K562 (cell line): Measurements from ENCODE around the gene LGR6. TPM values are rescaled to one million over a fixed set of nuclear protein-coding genes. Genes with fewer than 3 reads are reported as not detected.

Experiments used
- ATAC-seq: fragments of 200-7000 bp; cut with Tn5 transposase; 3 replicates; pipeline ENCODE4 v1.9.1; 2020; ENCODE audit warnings: moderate library complexity
- BruUV-seq: library from RNA; stranded (reverse); fragments of 400-500 nt; replicated peaks from 2 replicates; lab custom pipeline; 2021; lab: Mats Ljungman, UMichigan
- CTCF ChIA-PET: fragments of 300-600 bp; formaldehyde crosslinking; extraction: SDS; loops from one replicate; lab custom pipeline; 2021; ENCODE audit warnings: low intra/inter-chr PET ratio; lab: Yijun Ruan, JAX
- POLR2A ChIA-PET: fragments of 300-600, 350-650 bp; sonication (Branson Sonifier 250); formaldehyde crosslinking; extraction: SDS; loops from one replicate; lab custom pipeline; 2021; ENCODE audit warnings: antibody characterized with exemption, inconsistent platforms; lab: Yijun Ruan, JAX
- DNase-seq, 4 experiments: peaks; one replicate each; pipeline versions ENCODE4 v3.0.0 to v3.0.0-alpha.2; 2011 to 2018; ENCODE audit warnings: low spot score in 3 of 4, mixed read lengths in 3 of 4; ENCODE audit errors: extremely low read depth in 1 of 4
- FAIRE-seq: peaks from 2 replicates; lab custom pipeline; 2011; peaks lifted over from hg19 to GRCh38; lab: Jason Lieb, UNC
- H2AFZ ChIP-seq: 2 replicates; pipeline ENCODE4 v1.6.0; 2011; ENCODE audit warnings: low read depth, low read length, control low read depth, inconsistent platforms
- H3K27ac ChIP-seq: fragments of 200-600 bp; 3 replicates; pipeline ENCODE4 v1.8.0; 2011; ENCODE audit warnings: low read depth, mild to moderate bottlenecking, control low read depth, inconsistent platforms, low read length, moderate library complexity, mixed read lengths; ENCODE audit errors: extremely low read depth
- H3K27me3 ChIP-seq, 2 experiments: fragments of 300-600 bp in 1 of 2; 2 replicates in 1 of 2; 3 replicates in 1 of 2; pipeline versions ENCODE4 v1.6.0 to v1.8.0; 2011; ENCODE audit warnings: inconsistent platforms in 2 of 2, low read length in 2 of 2, mild to moderate bottlenecking in 1 of 2, mixed read lengths in 1 of 2, moderate library complexity in 1 of 2; ENCODE audit not compliant: control insufficient read depth in 2 of 2, insufficient read depth in 2 of 2
- H3K36me3 ChIP-seq: fragments of 300-600 bp; 3 replicates; pipeline ENCODE4 v1.8.0; 2011; ENCODE audit warnings: mild to moderate bottlenecking, low read length, inconsistent platforms; ENCODE audit not compliant: control insufficient read depth, insufficient read depth
- H3K4me1 ChIP-seq, 2 experiments: fragments of 200-600 bp in 1 of 2; replicated peaks in 1 of 2; 2 replicates in 1 of 2; 3 replicates in 1 of 2; pipeline versions ENCODE4 v1.5.1 to v1.8.0; 2011; ENCODE audit warnings: inconsistent platforms in 2 of 2, low read length in 2 of 2, mild to moderate bottlenecking in 1 of 2, mixed read lengths in 1 of 2, moderate library complexity in 1 of 2; ENCODE audit not compliant: control insufficient read depth in 2 of 2, insufficient read depth in 2 of 2
- H3K4me2 ChIP-seq: 2 replicates; pipeline ENCODE4 v1.6.1; 2011; ENCODE audit warnings: low read length, control low read depth, inconsistent platforms, mixed read lengths; ENCODE audit not compliant: insufficient read depth
- H3K4me3 ChIP-seq: fragments of 200-600 bp; sonication (generic), shearing (Covaris generic); 2 replicates; pipeline ENCODE4 v1.5.1; 2016; ENCODE audit warnings: control low read depth, inconsistent platforms
- H3K79me2 ChIP-seq: fragments of 200-600 bp; 3 replicates; pipeline ENCODE4 v1.8.0; 2011; ENCODE audit warnings: low read length, inconsistent platforms; ENCODE audit not compliant: control insufficient read depth, insufficient read depth
- H3K9ac ChIP-seq, 2 experiments: 2 replicates each; pipeline versions ENCODE4 v1.6.0 to v1.6.1; 2011; ENCODE audit warnings: low read depth in 2 of 2, low read length in 2 of 2, control low read depth in 1 of 2, inconsistent platforms in 1 of 2, mild to moderate bottlenecking in 1 of 2, mixed read lengths in 1 of 2; ENCODE audit not compliant: insufficient read depth in 1 of 2
- H3K9me1 ChIP-seq: one replicate; pipeline ENCODE4 v1.6.0; 2011; ENCODE audit warnings: inconsistent platforms, mild to moderate bottlenecking, low read length, moderate library complexity; ENCODE audit not compliant: control insufficient read depth, insufficient read depth
- H3K9me3 ChIP-seq: replicated peaks from 2 replicates; pipeline ENCODE4 v1.5.1; 2011; ENCODE audit warnings: low read depth, low read length, inconsistent platforms; ENCODE audit not compliant: control insufficient read depth, insufficient read depth
- H4K20me1 ChIP-seq: replicated peaks from 2 replicates; pipeline ENCODE4 v1.6.1; 2011; ENCODE audit warnings: low read length, inconsistent platforms, mixed read lengths; ENCODE audit not compliant: control insufficient read depth, insufficient read depth
- BCL6 ChIP-seq: fragments of 250-450 bp; sonication (Bioruptor Pico); IDR thresholded peaks from 2 replicates; pipeline ENCODE4 v1.4.0; 2020
- CBFA2T2 ChIP-seq: fragments of 450-650 bp; conservative IDR thresholded peaks from 2 replicates; pipeline ENCODE4 v1.6.1; 2017; ENCODE audit warnings: mild to moderate bottlenecking
- CBFB ChIP-seq: sonication (generic); formaldehyde crosslinking; IDR thresholded peaks from 2 replicates; pipeline ENCODE4 v1.4.0; 2020; ENCODE audit warnings: mild to moderate bottlenecking, missing genetic modification reagents
- EGR1 ChIP-seq: fragments of 450-650 bp; conservative IDR thresholded peaks from 2 replicates; pipeline ENCODE4 v1.6.1; 2017; ENCODE audit warnings: mild to moderate bottlenecking
- FOXP1 ChIP-seq: sonication (generic); formaldehyde crosslinking; IDR thresholded peaks from 2 replicates; pipeline ENCODE4 v1.8.0; 2022; ENCODE audit warnings: mild to moderate bottlenecking, missing genetic modification reagents
- GATA2 ChIP-seq: sonication (generic); formaldehyde crosslinking; IDR thresholded peaks from 2 replicates; pipeline ENCODE4 v1.4.0; 2020; ENCODE audit warnings: mild to moderate bottlenecking, missing genetic modification reagents
- NR2C2 ChIP-seq, 2 experiments: fragments of 200-800 bp in 1 of 2; sonication (Bioruptor generic) in 1 of 2; sonication (generic) in 1 of 2; formaldehyde crosslinking in 1 of 2; IDR thresholded peaks; 2 replicates each; pipeline versions ENCODE4 v1.6.1 to v1.8.0; 2016 to 2022; ENCODE audit warnings: mild to moderate bottlenecking in 1 of 2, missing compliant biosample characterization in 1 of 2, missing genetic modification characterization in 1 of 2, missing genetic modification reagents in 1 of 2
- POLR2AphosphoS5 ChIP-seq: IDR thresholded peaks from 2 replicates; pipeline ENCODE4 v1.6.1; 2011; ENCODE audit warnings: mild to moderate bottlenecking, low read depth, low read length, moderate library complexity; ENCODE audit not compliant: control insufficient read depth, insufficient read depth
- SUPT5H ChIP-seq: fragments of 450-650 bp; IDR thresholded peaks from 2 replicates; pipeline ENCODE4 v1.6.1; 2016
- ZBTB7A ChIP-seq: IDR thresholded peaks from 2 replicates; pipeline ENCODE4 v1.6.1; 2011; ENCODE audit warnings: low read depth, mild to moderate bottlenecking, low read length, moderate library complexity, borderline replicate concordance; ENCODE audit not compliant: control insufficient read depth
- ZNF174 ChIP-seq: fragments of 250-450 bp; sonication (Bioruptor Pico); IDR thresholded peaks from 2 replicates; pipeline ENCODE4 v1.4.0; 2020; ENCODE audit warnings: mild to moderate bottlenecking
- ZNF384 ChIP-seq: IDR thresholded peaks from 2 replicates; pipeline ENCODE4 v1.6.1; 2012; ENCODE audit warnings: low read depth, low read length, improper control_type of control experiment
- WGBS: fragments of 100-300 bp; shearing (Covaris generic); methylation state at CpG from one replicate; pipeline ENCODE4 v1.1.6; 2016; ENCODE audit warnings: low coverage, mixed read lengths; ENCODE audit not compliant: insufficient coverage; ENCODE audit errors: missing lambda C conversion rate; 5-methylcytosine and 5-hydroxymethylcytosine counted together
- in situ Hi-C: fragments of 300-500 bp; cut with MboI; formaldehyde crosslinking; loops from 4 replicates; pipeline ENCODE4 v1.15.0; 2018; ENCODE audit warnings: inconsistent platforms, mixed read lengths
- intact Hi-C: fragments of 100-400 bp; cut with micrococcal nuclease; formaldehyde crosslinking; loops from 2 replicates; pipeline ENCODE4 v1.14.2; 2022
- polyA plus RNA-seq, 8 experiments: library from polyadenylated mRNA; depleted of rRNA in 4 of 8; stranded (reverse) in 5 of 8; unstranded in 3 of 8; fragments of >200 nt; fragmentation: Nextera tagmentation in 2 of 8; fragmentation: Illumina TruSeq in 1 of 8; extraction: Ambion mirVana in 2 of 8; extraction: Trizol in 1 of 8; gene quantifications; 2 replicates each; pipeline versions ENCODE4 v1.2.1 to v1.2.3, GENCODE V29; 2011 to 2014; ENCODE audit warnings: inconsistent platforms in 1 of 8, missing spikeins in 1 of 8
- total RNA-seq, 7 experiments: library from RNA; depleted of rRNA in 6 of 7; stranded (reverse); fragments of >200 nt in 6 of 7; fragmentation: Illumina TruSeq in 2 of 7; extraction: Trizol in 2 of 7; gene quantifications; 2 replicates each; pipeline versions ENCODE4 v1.2.1 to v1.2.3, GENCODE V29; 2011 to 2021; ENCODE audit warnings: low replicate concordance in 1 of 7
- TF ChIP-seq, protein P1 (sequence below), 2 experiments: fragments of 200-800 bp in 1 of 2; sonication (Bioruptor generic) in 1 of 2; sonication (generic) in 1 of 2; formaldehyde crosslinking in 1 of 2; IDR thresholded peaks in 1 of 2; conservative IDR thresholded peaks in 1 of 2; 2 replicates each; pipeline versions ENCODE4 v1.5.0 to v1.6.1; 2016 to 2020; ENCODE audit warnings: missing compliant biosample characterization in 1 of 2, missing genetic modification characterization in 1 of 2, missing genetic modification reagents in 1 of 2
- TF ChIP-seq, protein P2 (sequence below): sonication (generic); formaldehyde crosslinking; IDR thresholded peaks from 2 replicates; pipeline ENCODE4 v1.4.0; 2020; ENCODE audit warnings: mild to moderate bottlenecking, missing genetic modification reagents
- TF ChIP-seq, protein P3 (sequence below): sonication (generic); formaldehyde crosslinking; IDR thresholded peaks from 2 replicates; pipeline ENCODE4 v1.8.0; 2022; ENCODE audit warnings: mild to moderate bottlenecking, missing genetic modification reagents
- TF ChIP-seq, protein P4 (sequence below): fragments of 250-450 bp; sonication (Bioruptor Pico); IDR thresholded peaks from 2 replicates; pipeline ENCODE4 v1.8.0; 2021; ENCODE audit warnings: borderline replicate concordance, mild to moderate bottlenecking, moderate library complexity; ENCODE audit not compliant: poor library complexity, severe bottlenecking

Gene LGR6
- total and polyA plus RNA-seq, 9 of the 15 experiments (the other 6 are each of a cell fraction or from before 2014, with no cell fraction given): 0.01 to 0.54 (median 0.17) TPM; not detected in 1

DNA sequence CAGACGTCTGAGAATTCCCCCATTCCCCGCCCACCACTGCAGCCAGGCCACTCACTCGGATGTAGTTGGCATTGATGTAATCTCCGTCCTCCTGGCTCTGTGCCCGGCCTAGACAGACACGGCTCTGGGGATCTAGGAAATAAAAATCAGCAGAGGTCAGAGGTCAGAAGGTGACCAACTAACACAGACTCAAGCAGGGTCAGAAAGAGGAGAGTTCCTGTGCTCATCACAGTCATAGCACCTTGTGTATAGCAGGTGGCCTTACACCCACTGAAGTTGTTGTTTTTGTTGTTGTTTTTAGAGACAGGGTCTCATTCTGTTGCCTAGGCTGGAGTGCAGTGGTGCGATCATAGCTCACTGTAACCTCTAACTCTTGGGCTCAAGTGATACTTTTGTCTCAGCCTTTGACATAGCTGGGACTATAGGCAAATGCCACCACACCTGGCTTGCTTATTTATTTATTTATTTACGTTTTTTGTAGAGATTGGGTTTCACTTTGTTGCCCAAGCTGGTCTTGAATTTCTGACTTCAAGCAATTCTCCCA, 38.0 kb upstream of the LGR6 start:
- ATAC-seq (no peak), DNase-seq (peak in 2 of 4 experiments; percentile 23 to 56), FAIRE-seq (no peak)
- no peaks in the 10 kb centered on the region for H3K9me3 ChIP-seq
- H3K27ac ChIP-seq: no peak overlapping the region; the same call in 2 of the 3 replicates
- CTCF ChIA-PET: interaction anchor here (0.7 kb wide), 1 partner anchor 327 kb away, joined by 3 read pairs; no protein-coding TSS in a partner anchor
- H3K27me3 ChIP-seq: no peaks in the 10 kb centered on the region
- no peak overlapping the region; the same call in 1 of the 2 replicates for H3K4me2 ChIP-seq
- 31% methylated on average over 8 of the region's 8 CpGs for WGBS
- no peaks in the 10 kb centered on the region for H4K20me1 ChIP-seq
- H3K79me2 ChIP-seq: peaks cover 64% of the 10 kb centered on the region
- in situ Hi-C loops: no loop called here
- peaks cover 43 to 59% of the 10 kb centered on the region in 2 experiments for H3K4me1 ChIP-seq
- no peak overlapping the region for H3K4me3 ChIP-seq
- intact Hi-C loops: loop anchor here (1.0 to 10.0 kb wide), 3 partner anchors 29 to 649 kb away; partner anchors contain the start of gene KDM5B
- no TSS peak for BruUV-seq
- peak overlapping the region in 1 of 2 experiments; percentile 57; a peak in 1 of 4 replicates for H3K9ac ChIP-seq
- H2AFZ ChIP-seq: no peak overlapping the region
- peaks cover 83% of the 10 kb centered on the region for H3K36me3 ChIP-seq
- no peaks in the 10 kb centered on the region for H3K9me1 ChIP-seq
- POLR2A ChIA-PET: interaction anchor here (0.8 to 4.5 kb wide), 6 partner anchors 8 to 137 kb away, joined by 3 to 49 read pairs (median 4); partner anchors contain the start of gene ARL8A
- TF ChIP-seq SUPT5H: peak; percentile 46; the same call in 1 of the 2 replicates
- TF ChIP-seq, protein P1, sequence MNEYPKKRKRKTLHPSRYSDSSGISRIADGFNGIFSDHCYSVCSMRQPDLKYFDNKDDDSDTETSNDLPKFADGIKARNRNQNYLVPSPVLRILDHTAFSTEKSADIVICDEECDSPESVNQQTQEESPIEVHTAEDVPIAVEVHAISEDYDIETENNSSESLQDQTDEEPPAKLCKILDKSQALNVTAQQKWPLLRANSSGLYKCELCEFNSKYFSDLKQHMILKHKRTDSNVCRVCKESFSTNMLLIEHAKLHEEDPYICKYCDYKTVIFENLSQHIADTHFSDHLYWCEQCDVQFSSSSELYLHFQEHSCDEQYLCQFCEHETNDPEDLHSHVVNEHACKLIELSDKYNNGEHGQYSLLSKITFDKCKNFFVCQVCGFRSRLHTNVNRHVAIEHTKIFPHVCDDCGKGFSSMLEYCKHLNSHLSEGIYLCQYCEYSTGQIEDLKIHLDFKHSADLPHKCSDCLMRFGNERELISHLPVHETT (CRISPR knock-in tag; conservative IDR thresholded peaks at IDR 0.05 in 1 of 2, IDR thresholded peaks at IDR 0.05 in 1 of 2): peak in 1 of 2 experiments; percentile 56; a peak in 1 of 4 replicates
- TF ChIP-seq POLR2AphosphoS5: peak; percentile 57; the same call in 1 of the 2 replicates
- TF ChIP-seq ZNF174 (CRISPR knock-in tag): no peak
- TF ChIP-seq BCL6 (CRISPR knock-in tag): no peak
- TF ChIP-seq, protein P2, sequence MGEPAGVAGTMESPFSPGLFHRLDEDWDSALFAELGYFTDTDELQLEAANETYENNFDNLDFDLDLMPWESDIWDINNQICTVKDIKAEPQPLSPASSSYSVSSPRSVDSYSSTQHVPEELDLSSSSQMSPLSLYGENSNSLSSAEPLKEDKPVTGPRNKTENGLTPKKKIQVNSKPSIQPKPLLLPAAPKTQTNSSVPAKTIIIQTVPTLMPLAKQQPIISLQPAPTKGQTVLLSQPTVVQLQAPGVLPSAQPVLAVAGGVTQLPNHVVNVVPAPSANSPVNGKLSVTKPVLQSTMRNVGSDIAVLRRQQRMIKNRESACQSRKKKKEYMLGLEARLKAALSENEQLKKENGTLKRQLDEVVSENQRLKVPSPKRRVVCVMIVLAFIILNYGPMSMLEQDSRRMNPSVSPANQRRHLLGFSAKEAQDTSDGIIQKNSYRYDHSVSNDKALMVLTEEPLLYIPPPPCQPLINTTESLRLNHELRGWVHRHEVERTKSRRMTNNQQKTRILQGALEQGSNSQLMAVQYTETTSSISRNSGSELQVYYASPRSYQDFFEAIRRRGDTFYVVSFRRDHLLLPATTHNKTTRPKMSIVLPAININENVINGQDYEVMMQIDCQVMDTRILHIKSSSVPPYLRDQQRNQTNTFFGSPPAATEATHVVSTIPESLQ (CRISPR knock-in tag): 0 out of 2 replicates have a peak, but pooled peaks have one; percentile 39
- TF ChIP-seq CBFA2T2: no peak
- TF ChIP-seq CBFB (CRISPR knock-in tag): peak; percentile 54; the same call in 1 of the 2 replicates
- TF ChIP-seq FOXP1 (CRISPR knock-in tag): 0 out of 2 replicates have a peak, but pooled peaks have one; percentile 20
- TF ChIP-seq EGR1: peak; percentile 15; the same call in 1 of the 2 replicates
- no peak for TF ChIP-seq ZBTB7A
- TF ChIP-seq NR2C2 (CRISPR knock-in tag; IDR thresholded peaks at IDR 0.05): no peak
- TF ChIP-seq NR2C2 (tag; IDR thresholded peaks at IDR 0.05): peak; percentile 94
- TF ChIP-seq GATA2: 0 out of 2 replicates have a peak, but pooled peaks have one; percentile 41
- TF ChIP-seq ZNF384: no peak
- TF ChIP-seq, protein P3, sequence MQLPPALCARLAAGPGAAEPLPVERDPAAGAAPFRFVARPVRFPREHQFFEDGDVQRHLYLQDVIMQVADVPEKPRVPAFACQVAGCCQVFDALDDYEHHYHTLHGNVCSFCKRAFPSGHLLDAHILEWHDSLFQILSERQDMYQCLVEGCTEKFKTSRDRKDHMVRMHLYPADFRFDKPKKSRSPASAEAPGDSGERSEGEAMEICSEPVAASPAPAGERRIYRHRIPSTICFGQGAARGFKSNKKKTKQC (CRISPR knock-in tag): peak; percentile 45; the same call in 1 of the 2 replicates
- TF ChIP-seq, protein P4, sequence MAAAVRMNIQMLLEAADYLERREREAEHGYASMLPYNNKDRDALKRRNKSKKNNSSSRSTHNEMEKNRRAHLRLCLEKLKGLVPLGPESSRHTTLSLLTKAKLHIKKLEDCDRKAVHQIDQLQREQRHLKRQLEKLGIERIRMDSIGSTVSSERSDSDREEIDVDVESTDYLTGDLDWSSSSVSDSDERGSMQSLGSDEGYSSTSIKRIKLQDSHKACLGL (CRISPR knock-in tag): no peak
